ENCODE data around the gene PIN1. TPM values are rescaled to one million over a fixed set of nuclear protein-coding genes. Genes with fewer than 3 reads are reported as not detected.

The PIN1 gene
- total and polyA plus RNA-seq, 10 of the 15 experiments (the other 5 are each of a cell fraction or from before 2014, with no cell fraction given), result 2.4 to 209 (median 71.5) TPM

DNA sequence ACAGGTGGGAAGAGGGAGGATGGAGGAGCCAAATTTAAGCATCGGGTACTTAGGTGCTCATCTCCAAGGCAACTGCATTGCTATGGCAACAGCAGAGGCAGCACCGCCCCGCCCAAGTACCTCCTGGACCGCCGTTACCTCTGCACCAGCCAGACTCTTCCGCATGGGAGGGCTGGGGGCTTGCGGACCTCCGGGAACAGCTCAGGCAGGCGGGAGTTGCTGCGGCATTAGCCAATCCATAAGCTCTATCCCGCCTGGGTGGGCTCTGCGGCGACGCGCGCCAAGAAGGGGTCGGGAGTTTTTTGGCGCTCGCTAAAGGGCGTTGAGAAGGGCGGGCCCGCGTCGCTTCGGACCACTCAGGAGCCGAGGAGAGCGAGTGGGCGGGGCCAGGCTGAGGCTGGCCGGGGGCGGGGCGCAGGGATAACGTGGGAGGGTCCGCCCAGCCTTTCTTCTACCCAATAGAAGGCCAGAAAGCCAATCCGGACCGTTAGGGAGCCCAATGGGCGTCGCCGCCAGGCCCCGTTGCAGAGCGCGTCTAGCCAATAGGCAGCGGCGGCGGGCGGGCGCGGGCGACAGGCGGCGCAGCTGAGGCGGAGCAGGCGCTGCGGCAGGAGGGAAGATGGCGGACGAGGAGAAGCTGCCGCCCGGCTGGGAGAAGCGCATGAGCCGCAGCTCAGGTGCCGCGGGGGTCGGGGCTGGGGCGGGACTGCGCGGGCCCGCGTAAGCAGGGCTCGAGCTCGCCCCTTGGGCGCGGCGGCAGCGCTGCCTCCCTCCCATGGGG lies at the start of gene PIN1 (continued):
- TF ChIP-seq, protein P1, sequence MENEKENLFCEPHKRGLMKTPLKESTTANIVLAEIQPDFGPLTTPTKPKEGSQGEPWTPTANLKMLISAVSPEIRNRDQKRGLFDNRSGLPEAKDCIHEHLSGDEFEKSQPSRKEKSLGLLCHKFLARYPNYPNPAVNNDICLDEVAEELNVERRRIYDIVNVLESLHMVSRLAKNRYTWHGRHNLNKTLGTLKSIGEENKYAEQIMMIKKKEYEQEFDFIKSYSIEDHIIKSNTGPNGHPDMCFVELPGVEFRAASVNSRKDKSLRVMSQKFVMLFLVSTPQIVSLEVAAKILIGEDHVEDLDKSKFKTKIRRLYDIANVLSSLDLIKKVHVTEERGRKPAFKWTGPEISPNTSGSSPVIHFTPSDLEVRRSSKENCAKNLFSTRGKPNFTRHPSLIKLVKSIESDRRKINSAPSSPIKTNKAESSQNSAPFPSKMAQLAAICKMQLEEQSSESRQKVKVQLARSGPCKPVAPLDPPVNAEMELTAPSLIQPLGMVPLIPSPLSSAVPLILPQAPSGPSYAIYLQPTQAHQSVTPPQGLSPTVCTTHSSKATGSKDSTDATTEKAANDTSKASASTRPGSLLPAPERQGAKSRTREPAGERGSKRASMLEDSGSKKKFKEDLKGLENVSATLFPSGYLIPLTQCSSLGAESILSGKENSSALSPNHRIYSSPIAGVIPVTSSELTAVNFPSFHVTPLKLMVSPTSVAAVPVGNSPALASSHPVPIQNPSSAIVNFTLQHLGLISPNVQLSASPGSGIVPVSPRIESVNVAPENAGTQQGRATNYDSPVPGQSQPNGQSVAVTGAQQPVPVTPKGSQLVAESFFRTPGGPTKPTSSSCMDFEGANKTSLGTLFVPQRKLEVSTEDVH (IDR thresholded peaks at IDR 0.05; ENCODE audit: low read depth, partially characterized antibody), result peak; percentile 49
- no peak for TF ChIP-seq GABPA (IDR thresholded peaks at IDR 0.05; ENCODE audit: low read depth)
- TF ChIP-seq, protein P2, sequence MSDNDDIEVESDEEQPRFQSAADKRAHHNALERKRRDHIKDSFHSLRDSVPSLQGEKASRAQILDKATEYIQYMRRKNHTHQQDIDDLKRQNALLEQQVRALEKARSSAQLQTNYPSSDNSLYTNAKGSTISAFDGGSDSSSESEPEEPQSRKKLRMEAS (IDR thresholded peaks at IDR 0.05; ENCODE audit: low read depth, low read length), result no peak
- no peak for TF ChIP-seq MTA2 (IDR thresholded peaks at IDR 0.05; ENCODE audit: low read depth)
- TF ChIP-seq YBX1 (IDR thresholded peaks at IDR 0.05), result no peak
- TF ChIP-seq SIN3A (IDR thresholded peaks at IDR 0.05; ENCODE audit: low read depth, low read length), result peak; percentile 60; the same call in 1 of the 2 replicates
- TF ChIP-seq, protein P3, sequence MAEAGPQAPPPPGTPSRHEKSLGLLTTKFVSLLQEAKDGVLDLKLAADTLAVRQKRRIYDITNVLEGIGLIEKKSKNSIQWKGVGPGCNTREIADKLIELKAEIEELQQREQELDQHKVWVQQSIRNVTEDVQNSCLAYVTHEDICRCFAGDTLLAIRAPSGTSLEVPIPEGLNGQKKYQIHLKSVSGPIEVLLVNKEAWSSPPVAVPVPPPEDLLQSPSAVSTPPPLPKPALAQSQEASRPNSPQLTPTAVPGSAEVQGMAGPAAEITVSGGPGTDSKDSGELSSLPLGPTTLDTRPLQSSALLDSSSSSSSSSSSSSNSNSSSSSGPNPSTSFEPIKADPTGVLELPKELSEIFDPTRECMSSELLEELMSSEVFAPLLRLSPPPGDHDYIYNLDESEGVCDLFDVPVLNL (IDR thresholded peaks at IDR 0.05; ENCODE audit: low read depth, low read length), result no peak
- TF ChIP-seq, protein P4, sequence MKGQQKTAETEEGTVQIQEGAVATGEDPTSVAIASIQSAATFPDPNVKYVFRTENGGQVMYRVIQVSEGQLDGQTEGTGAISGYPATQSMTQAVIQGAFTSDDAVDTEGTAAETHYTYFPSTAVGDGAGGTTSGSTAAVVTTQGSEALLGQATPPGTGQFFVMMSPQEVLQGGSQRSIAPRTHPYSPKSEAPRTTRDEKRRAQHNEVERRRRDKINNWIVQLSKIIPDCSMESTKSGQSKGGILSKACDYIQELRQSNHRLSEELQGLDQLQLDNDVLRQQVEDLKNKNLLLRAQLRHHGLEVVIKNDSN (IDR thresholded peaks at IDR 0.05; ENCODE audit: borderline replicate concordance, extremely low read length, insufficient read depth, low read depth, low read length), result no peak
- no peak for TF ChIP-seq ZNF274 (IDR thresholded peaks at IDR 0.05; ENCODE audit: insufficient read depth, insufficient read length)
- TF ChIP-seq SMC3 (IDR thresholded peaks at IDR 0.05; ENCODE audit: borderline replicate concordance, low read length), result no peak
- no peak for TF ChIP-seq STAT3 (IDR thresholded peaks at IDR 0.05; ENCODE audit: low read depth, low read length)
- TF ChIP-seq MEF2B (IDR thresholded peaks at IDR 0.05; ENCODE audit: partially characterized antibody, poor library complexity, severe bottlenecking), result peak; percentile 85
- TF ChIP-seq NR2C2 (IDR thresholded peaks at IDR 0.05; ENCODE audit: borderline replicate concordance, control insufficient read depth, insufficient read length, low read depth), result no peak
- TF ChIP-seq RUNX3 (IDR thresholded peaks at IDR 0.05; ENCODE audit: low read length), result no peak
- TF ChIP-seq PAX5 (IDR thresholded peaks at IDR 0.05; ENCODE audit: borderline replicate concordance, low read depth, low read length), result no peak
- no peak for TF ChIP-seq NRF1 (conservative IDR thresholded peaks at IDR 0.05; ENCODE audit: low read depth, low read length)
- no peak; the same call in 1 of the 2 replicates for TF ChIP-seq KDM1A (IDR thresholded peaks at IDR 0.05; ENCODE audit: borderline replicate concordance)
- peak; percentile 87 for TF ChIP-seq POLR2A (IDR thresholded peaks at IDR 0.05; ENCODE audit: low read depth, low read length)
- TF ChIP-seq BACH1 (IDR thresholded peaks at IDR 0.05; ENCODE audit: borderline replicate concordance), result peak; percentile 21; the same call in 1 of the 2 replicates
- TF ChIP-seq RELA (IDR thresholded peaks at IDR 0.05; ENCODE audit: borderline replicate concordance, partially characterized antibody), result peak; percentile 68
- peak; percentile 53; the same call in 1 of the 2 replicates for TF ChIP-seq TCF3 (IDR thresholded peaks at IDR 0.05; ENCODE audit: borderline replicate concordance, insufficient read depth, low read depth, low read length)
- TF ChIP-seq, protein P5, sequence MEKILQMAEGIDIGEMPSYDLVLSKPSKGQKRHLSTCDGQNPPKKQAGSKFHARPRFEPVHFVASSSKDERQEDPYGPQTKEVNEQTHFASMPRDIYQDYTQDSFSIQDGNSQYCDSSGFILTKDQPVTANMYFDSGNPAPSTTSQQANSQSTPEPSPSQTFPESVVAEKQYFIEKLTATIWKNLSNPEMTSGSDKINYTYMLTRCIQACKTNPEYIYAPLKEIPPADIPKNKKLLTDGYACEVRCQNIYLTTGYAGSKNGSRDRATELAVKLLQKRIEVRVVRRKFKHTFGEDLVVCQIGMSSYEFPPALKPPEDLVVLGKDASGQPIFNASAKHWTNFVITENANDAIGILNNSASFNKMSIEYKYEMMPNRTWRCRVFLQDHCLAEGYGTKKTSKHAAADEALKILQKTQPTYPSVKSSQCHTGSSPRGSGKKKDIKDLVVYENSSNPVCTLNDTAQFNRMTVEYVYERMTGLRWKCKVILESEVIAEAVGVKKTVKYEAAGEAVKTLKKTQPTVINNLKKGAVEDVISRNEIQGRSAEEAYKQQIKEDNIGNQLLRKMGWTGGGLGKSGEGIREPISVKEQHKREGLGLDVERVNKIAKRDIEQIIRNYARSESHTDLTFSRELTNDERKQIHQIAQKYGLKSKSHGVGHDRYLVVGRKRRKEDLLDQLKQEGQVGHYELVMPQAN (conservative IDR thresholded peaks at IDR 0.05), result peak; percentile 63
- TF ChIP-seq RBBP5 (conservative IDR thresholded peaks at IDR 0.05), result no peak
